NCI-H146 treated with DMSO at 0.1 percent for 48 hours (cell line): Measurements from ENCODE around the gene EPS8L2.

ENCODE experiments used
- DNase-seq: peaks from one replicate; lab custom pipeline; 2025; ENCODE audit not compliant: unreplicated experiment; lab: John Stamatoyannopoulos, UW

EPS8L2 gene

DNA sequence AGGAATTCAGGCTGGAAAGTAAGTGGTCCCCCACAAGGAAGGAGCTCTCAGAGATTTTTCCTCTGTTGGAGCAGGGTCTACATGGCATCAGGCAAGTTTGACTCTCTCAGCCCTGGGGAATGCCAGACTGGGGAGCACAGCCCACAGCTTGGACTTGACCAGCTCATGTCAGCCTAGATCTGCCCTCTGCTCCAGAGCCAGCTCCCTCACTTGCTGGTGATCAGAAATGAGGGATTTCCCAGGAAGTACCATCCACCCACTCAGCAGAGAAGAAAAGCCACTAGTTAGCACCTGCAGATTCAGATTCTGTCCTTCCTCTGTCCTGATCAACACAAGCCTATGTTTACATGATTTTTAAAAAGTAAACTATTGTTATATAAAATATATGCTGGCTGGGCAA, 54.2 kb downstream of the EPS8L2 start:
- no peak for DNase-seq

DNA sequence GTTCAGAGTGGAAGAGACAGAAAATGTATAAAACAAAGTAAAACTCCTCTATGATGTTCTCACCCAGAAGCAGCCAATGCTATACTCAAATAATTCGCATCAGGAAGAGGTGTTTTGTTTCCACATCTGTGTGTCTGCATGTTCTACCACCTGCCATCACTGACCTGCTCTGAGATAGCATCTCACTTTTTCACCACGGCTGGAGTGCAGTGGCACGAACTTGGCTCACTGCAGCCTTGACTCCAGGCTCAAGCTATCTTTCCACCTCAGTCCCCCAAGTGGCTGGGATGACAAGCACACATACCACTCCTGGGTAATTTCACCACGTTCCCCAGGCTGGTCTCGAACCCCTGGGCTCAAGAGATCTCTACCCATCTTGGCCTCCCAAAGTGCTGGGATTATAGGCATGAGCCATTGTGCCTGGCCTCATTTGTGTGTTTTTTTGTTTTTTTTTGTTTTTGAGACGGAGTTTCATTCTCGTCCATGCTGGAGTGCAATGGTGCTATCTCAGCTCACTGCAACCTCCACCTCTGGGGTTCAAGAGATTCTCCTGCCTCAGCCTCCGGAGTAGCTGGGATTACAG, 55.6 kb downstream of the EPS8L2 start:
- no peak for DNase-seq

DNA sequence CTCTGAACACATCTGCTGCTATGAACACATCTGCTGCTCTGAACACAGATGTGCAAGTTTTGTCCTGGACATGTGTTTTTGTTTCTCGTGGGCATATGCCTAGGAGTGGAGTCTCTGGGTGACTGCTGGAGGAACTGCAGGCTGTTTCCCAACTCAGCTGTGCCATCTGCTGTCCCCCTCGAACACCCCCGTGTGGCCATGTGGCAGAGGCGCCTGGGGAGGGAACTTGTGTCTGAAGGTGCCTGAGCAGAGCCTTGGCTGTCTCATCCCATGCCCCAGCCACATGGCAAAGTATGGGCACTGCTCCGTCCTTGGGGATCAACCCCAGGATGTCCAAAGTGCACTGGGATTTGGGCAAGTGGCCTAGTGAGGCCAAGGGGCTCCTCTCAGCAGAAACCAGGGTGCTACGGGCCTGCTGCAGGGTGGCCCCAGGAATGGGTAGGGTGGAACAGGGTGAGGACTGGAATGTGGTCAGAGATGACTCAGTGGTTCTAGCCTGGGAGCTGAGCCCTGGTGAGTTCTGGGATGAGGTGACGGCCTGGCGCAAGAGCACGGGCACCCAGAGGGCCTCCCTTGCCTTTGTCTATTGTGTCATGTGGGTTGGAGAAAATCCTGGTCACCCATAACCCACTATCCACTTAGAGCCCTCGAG, 56.5 kb downstream of the EPS8L2 start:
- no peak for DNase-seq

DNA sequence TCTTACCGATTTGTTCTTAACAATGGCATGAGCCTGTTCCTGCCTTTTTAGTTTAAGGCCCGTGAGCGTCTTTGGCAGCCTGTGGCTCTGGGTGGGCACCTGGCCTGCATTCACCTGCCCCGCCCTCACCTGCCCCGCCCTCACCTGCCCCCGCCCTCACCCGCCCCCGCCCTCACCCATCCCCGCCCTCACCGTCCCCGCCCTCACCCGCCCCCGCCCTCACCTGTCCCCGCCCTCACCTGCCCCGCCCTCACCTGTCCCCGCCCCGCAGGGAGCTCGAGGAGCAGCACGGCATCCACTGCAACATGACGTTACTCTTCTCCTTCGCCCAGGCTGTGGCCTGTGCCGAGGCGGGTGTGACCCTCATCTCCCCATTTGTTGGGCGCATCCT, 57.0 kb downstream of the EPS8L2 start:
- DNase-seq = no peak

DNA sequence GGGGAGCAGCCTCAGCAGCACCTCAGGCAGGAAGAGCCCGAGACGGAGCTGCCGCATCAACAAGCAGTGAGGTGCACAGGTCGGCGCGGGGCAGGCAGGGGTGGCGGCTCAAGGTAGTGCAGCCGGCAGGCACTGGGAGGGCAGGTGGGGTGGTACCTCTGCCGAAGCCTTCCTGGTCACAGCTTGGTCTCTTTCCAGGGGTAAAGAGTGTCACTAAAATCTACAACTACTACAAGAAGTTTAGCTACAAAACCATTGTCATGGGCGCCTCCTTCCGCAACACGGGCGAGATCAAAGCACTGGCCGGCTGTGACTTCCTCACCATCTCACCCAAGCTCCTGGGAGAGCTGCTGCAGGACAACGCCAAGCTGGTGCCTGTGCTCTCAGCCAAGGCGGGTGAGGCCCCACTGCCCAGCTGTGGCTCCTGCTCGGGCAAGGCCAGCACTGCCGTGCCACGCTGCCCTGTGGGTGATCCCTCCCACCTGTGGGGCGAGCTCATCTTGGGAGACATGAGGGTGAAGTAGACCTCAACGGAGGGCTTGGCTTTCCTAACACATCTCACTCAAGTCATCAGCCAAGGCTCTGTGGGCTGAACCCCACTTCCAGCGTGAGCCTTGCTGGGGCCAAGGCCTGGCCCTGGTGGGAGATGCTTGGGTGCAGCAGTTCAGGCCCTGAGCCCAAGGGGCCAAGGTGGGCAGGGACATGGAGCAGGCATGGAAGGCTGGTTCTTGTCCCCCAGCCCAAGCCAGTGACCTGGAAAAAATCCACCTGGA, 57.7 kb downstream of the EPS8L2 start:
- no peak for DNase-seq

DNA sequence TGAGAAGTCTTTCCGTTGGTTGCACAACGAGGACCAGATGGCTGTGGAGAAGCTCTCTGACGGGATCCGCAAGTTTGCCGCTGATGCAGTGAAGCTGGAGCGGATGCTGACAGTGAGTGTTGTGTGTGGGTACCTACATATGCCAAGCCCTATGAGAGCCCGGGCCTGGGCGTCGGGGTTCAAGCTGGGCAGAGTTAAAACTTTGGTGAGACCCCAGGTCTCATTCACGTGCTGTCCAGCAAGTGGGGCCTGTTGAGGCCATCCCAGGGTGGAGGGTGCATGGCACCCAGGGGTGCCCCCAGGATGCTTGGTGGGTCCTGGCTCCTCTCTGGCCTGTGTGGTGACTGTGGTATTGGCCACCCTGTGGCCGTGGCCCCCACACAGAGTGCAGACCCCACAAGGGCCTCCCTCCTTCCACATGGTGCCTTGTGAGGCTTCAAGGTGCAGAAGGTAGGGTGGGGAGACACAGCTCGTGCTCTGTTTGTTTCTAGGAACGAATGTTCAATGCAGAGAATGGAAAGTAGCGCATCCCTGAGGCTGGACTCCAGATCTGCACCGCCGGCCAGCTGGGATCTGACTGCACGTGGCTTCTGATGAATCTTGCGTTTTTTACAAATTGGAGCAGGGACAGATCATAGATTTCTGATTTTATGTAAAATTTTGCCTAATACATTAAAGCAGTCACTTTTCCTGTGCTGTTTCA, 58.4 kb downstream of the EPS8L2 start:
- no peak for DNase-seq

DNA sequence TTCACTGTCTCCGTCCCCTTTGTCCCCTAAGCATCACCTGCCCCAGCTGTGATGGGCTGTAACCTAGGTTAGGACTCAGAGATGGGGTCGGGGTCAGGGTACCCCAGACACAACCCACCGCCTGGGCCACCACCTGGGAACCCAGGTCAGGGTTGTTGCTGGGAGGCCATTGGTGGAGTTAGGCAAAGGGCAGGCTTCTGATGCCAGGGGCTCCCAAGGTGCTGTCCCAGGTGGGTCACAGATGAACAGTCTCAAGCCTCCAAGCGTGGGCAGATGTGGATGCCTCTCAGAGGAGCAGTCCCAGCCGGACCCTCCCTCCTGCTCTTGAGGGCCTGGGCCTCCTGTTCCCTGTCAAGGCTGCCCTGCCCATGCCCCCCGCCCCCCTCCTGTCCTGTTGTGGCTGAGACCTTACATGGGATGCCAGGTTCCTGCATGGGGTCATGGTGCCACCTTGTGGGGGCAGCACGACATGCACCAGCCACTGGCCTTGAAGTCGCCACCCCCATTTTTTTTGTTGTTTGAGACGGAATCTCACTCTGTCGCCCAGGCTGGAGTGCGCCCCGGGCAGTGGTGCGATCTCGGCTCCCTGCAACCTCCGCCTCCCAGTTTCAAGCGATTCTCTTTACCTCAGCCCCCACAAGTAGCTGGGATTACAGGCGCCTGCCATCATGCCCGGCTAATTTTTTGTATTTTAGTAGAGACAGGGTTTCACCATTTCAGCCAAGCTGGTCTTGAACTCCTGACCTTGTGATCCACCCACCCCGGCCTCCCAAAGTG, 59.2 kb downstream of the EPS8L2 start:
- DNase-seq = no peak

DNA sequence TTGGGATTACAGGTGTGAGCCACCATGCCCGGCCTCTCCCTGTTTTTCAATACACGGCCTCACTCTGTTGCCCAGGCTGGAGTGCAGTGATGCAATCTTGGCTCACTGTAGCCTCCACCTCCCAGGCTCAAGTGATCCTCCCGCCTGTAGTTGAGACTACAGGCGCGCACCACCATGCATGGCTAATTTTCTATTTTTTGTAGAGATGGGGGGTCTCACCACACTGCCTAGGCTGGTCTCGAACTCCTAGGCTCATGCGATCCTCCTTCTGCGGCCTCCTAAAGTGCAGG, 59.7 kb downstream of the EPS8L2 start:
- DNase-seq = no peak

DNA sequence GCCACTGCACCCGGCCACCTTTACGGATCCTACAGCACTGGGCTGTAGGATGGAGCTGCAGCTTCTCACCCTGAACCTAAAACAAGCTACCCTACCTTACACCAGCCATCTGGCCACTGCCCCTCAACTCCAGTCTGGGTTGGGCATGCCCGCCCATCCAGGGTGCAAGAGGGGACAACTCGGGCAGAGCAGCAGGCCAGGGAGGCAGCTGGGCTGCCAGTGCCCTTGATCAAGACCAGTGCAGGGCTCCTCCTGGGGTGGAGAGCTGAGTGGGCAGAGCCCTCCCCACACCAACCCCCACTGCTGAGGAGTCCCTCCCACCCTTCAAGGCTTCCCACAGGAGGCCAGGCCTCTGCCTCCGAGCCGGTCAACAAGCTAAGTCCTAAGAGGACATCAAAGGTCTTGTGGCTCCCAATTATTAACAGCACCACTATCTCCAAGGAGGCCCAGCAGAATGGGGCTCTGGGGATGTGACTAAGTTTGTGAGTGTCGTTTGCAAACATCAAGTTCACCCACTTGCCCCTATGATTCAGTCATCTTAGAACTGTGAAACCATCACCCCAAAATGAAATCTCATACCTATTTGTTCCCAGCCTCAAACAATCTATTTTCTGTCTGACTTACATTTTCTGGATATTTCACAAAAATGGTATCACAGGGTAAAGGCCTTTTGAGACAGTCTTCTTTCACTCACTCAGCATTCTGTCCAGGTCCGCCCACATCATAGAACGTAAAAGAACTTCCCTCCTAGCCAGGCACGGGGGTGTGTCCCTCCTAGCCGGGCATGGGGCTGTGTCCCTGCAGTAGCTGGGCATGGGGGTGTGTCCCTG, 60.3 kb downstream of the EPS8L2 start:
- DNase-seq = no peak

DNA sequence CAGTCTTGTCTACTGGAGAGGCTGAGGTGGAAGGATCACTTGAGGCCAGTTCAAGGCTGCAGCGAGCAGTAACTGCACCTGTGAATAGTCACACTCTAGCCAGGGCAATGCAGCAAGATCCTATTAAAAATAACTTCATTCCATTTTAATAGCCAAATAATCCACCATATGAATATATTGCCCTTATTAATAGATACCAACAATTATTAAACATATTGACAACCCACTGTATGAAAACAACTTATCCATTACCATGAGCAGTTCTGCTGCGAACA, 60.8 kb downstream of the EPS8L2 start:
- DNase-seq = no peak

DNA sequence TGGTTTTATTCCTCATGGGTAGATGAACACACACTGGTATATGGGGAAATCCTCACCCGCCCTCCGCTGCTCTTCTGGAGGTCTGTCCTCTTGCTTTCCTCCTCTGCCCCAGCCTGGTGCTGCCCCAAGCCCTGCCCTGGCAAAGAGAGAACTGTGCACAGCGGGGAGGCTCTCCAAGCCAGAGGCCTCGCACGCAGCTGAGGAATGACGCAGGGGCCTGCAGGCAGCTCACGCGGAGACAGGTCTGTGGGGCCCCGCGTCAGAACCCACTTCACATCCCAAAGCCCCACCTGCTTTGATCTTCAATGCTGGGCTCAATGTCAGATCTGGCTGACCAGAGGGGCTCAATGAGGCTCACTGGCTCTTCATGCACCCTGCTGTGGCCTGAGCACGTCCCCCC, 61.2 kb downstream of the EPS8L2 start:
- no peak for DNase-seq

DNA sequence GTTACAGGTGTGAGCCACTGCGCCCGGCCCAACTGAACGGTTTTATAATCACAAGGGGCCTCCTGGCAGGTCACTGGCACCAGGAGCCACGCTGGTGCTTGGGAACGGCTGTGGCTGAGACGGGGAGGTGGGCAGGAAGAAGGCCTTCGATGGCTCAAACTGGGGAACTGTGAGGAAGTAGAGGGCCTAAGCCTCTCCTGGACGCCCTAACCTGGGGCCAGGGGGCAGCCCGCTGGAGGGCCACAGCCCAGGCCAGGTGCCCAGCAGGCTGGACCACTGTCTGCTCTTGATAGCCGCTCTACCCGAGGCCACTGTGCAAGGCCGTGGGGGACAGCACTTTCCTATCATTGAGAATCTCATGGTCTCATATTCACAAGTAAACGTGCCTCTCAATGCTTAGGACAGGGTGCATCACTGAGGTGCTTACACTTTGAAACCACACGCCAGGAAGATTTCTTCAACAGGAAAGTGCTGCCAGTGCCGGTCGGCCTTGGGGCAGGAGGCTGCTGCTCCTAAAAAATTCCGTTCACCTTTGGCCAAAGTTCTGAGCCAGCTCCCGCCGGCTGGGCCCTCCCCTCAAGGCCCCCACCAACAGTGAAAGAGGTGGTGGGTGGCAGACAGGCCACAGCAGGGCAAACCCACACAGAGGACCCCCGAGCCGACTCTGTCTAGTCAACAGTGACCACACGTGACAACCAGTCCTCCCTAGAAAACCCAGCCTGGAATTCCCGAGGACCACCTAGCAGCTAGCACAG, 64.0 kb downstream of the EPS8L2 start:
- DNase-seq = no peak

DNA sequence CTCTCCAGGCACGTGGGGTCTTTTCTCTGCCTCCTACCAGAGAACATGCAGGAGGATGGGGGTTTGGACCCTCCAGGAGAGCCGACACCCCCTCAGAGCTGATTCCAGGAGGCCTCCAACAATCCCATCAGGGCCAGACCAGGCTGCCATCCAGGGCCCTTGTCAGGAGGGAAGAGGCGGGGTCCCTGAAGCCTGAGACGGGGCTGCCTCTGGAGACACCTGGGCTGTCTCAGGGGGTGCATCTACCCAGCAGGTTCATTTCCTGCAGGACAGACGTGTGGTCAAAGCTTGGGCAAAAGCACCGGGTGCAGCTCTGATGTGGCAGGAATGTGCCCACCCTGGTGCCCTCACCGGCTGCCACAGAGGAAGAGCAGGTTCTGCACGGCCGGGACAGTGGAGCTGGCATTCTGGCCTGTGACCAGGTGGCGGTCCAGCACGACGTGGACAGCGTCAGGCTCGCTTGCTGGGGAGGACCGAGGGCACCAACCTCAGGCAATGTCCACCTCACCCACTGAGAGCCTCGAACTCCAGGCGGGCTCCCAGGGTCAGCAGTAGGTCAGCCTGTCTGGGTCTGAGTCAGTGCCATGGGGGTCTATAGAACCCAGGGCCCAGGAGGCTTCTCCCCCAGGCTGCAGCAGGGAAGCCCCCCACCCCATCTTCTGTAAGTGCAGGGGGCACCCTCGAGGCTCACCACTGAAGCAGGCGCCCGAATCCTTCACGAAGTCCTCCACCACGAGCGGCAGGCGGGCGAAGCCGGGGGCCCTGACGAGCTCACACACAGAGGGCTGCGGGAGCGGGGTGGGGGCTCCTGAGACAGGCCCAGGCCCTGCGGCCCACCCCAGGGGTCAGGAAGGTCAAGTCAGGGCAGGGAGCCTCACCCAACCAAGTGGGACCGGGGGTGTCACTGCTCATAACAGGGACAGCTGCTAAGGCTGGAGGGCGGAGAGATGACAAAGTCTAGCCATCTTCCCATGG, 64.9 kb downstream of the EPS8L2 start:
- no peak for DNase-seq

DNA sequence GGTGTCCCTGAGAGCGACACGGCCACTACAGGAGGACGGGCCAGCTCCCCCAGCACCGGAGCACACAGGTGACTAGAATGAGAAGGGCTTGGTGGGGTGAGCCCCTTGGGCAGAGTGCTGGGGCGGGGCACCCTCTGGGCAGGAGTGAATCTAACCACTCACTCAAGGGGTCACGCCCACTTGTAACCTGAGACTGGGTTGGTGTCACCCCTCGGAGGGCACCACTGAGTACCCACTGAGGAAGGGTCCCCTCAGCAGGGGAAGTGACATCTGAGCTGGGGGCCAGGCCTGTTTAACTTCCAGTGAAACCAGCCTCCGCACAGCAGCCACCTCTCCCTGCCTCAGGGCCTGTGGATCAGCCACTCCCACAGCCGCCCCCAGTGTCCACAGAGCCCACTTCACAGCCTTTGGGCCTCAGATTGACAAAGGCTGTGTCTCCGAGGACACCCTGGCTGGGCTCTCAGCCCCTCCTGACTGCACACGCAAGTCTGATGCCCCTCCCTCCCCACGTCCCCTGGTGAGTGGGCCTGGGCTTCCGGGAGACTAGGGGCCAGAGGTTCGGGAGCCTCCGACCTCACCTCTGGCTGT, 65.7 kb downstream of the EPS8L2 start:
- no peak for DNase-seq

DNA sequence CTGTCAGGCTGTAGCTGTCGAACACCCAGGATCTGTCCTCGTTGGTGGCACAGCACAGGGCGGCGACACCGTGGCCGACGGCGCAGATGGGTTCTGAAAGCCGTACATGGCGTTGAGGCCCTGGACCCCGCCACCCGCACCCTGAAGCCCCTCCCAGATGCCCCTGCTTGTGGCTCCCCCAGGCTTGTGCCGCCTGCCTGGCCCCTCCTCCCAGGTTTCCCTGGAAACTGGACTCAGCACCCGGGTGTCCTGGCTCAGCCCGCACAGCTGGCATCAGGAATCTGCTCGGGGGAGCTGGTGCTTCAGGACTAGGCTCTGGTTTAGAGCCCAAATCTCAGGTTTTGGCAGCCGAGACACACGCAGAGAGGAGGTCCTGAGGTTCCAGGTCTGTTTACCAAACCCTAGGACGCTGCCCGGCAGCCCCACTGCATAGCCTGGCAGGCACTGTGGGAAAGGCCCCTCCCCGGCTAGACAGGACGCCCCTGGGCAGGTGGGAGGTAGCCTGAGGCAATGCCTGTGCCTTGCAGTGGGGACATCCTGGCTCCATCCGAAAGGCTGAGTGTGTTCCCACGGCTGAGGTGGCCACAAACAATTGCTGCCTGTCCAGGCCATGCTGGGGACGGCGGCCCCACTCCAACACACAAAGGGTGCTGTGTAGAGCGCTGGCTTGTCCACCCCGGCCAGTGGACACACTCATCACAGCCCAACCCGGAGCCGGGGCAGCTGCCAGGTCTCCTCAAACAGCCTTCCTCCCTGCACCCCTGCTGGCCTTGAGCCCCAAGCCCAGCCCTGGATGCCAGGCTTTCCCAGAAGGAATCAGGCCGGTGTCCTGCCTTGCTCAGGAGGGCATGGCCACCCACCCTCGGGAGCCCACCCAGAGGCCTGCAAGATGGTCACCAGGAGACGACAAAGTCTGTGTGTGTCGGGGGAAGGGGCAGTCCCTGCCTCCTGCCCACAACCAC, 66.7 kb downstream of the EPS8L2 start:
- DNase-seq = no peak

DNA sequence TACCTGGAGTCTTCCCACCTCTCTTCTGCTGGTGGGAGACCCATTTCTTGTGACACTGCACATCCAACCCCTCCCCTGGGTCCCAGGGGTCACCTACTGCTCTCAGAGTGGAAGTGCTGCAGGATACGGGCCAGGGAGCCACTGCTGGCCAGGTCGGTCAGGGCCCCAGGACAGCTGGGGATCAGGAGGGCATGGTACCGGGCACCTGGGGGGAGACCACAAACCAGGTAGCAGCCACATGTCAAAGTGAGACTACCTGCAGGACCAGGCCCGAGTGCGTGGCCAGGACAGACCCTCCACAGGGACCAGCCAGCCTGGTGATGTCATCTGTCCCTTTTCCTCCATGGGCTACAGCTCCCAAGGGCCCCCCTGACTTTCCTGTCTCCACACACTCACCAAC, 67.4 kb downstream of the EPS8L2 start:
- DNase-seq = no peak

DNA sequence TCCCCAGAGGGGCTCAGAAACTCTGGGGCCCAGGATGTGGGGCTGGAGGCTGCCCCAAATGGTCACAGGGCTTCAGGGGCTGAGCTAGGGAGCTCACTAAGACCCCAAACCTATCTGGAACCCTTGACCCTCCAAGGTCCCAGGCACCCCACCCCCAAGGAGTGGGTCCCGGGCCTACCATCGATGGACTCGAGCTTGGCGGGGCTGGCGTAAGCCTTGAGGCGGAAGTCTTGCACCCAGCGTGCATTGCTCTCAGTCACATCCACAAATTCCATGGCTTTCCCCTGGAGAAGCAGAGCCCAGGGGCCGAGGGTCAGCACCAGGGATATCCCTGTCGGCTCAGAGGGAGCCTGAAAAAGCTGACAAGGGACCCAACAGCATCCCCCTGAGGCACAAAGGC, 67.8 kb downstream of the EPS8L2 start:
- DNase-seq = no peak
